AG08396 (cell line): Measurements from ENCODE around the gene ADD2.
"Not testable (repeated sequence)": the region's sequence is repeated elsewhere in the genome, so short reads cannot be mapped to it uniquely, and the experiment has no call there.

Experiments
- DNase-seq: peaks from one replicate; pipeline ENCODE4 v3.0.0; 2012; ENCODE audit warnings: low spot score, mixed read lengths

The ADD2 gene

GRCh38 chr2:70748002-70748784, 19.8 kb downstream of the ADD2 start:
- DNase-seq, result no peak

- DNase-seq, result no peak
Measured at GRCh38 chr2:70747284-70747683, 20.7 kb downstream of the ADD2 start.

GRCh38 chr2:70746094-70746974, 21.7 kb downstream of the ADD2 start:
- no peak for DNase-seq

GRCh38 chr2:70745276-70745825, 22.6 kb downstream of the ADD2 start:
- no peak for DNase-seq

- DNase-seq, result no peak
Measured at GRCh38 chr2:70744397-70744796, 23.6 kb downstream of the ADD2 start.

- no peak for DNase-seq
Measured at GRCh38 chr2:70743677-70744076, 24.3 kb downstream of the ADD2 start.

GRCh38 chr2:70743068-70743467, 24.9 kb downstream of the ADD2 start:
- no peak for DNase-seq

GRCh38 chr2:70739492-70739891, 28.5 kb downstream of the ADD2 start:
- not testable (repeated sequence) for DNase-seq

- no peak for DNase-seq
Measured at GRCh38 chr2:70738159-70738558, 29.8 kb downstream of the ADD2 start.

- DNase-seq, result no peak
Measured at GRCh38 chr2:70735071-70735470, 32.9 kb downstream of the ADD2 start.

GRCh38 chr2:70733646-70734180, 34.3 kb downstream of the ADD2 start:
- DNase-seq, result no peak

GRCh38 chr2:70732766-70733645, 35.0 kb downstream of the ADD2 start:
- DNase-seq, result no peak

- DNase-seq, result no peak
Measured at GRCh38 chr2:70730730-70731129, 37.3 kb downstream of the ADD2 start.

- no peak for DNase-seq
Measured at GRCh38 chr2:70729647-70730046, 38.4 kb downstream of the ADD2 start.

GRCh38 chr2:70728128-70728527, 39.9 kb downstream of the ADD2 start:
- DNase-seq, result no peak

- DNase-seq, result no peak
Measured at GRCh38 chr2:70726947-70727725, 40.9 kb downstream of the ADD2 start.

GRCh38 chr2:70725505-70725904, 42.5 kb downstream of the ADD2 start:
- no peak for DNase-seq

GRCh38 chr2:70724366-70724765, 43.6 kb downstream of the ADD2 start:
- DNase-seq, result no peak

GRCh38 chr2:70723286-70723885, 44.6 kb downstream of the ADD2 start:
- DNase-seq, result no peak

GRCh38 chr2:70720124-70720523, 47.9 kb downstream of the ADD2 start:
- no peak for DNase-seq
